Transverse colon (tissue), 4 donors: Measurements from ENCODE around the gene SLC25A51.

Source experiments
- EP300 ChIP-seq: sonication (generic); formaldehyde crosslinking; IDR thresholded peaks from one replicate; pipeline ENCODE4 v1.6.1; 2017; ENCODE audit warnings: antibody characterized with exemption, low read depth
- POLR2A ChIP-seq: fragments of 450-650 bp; IDR thresholded peaks from one replicate; pipeline ENCODE4 v1.6.1; 2016; ENCODE audit warnings: antibody characterized with exemption, mild to moderate bottlenecking, moderate library complexity
- POLR2AphosphoS5 ChIP-seq, 3 donors: sonication (generic); formaldehyde crosslinking; IDR thresholded peaks; one replicate each; pipeline ENCODE4 v1.6.1; 2016; ENCODE audit warnings: antibody characterized with exemption in 3 of 3
- TF ChIP-seq, protein P1 (sequence below), 5 experiments: fragments of 200-600 bp in 3 of 5; fragments of 450-650 bp in 2 of 5; sonication (generic) in 3 of 5; IDR thresholded peaks; 1 replicate in 2 of 5; 2 replicates in 3 of 5; pipeline ENCODE4 v1.5.1; 2016 to 2017; ENCODE audit warnings: antibody characterized with exemption in 5 of 5, inconsistent platforms in 3 of 5, mild to moderate bottlenecking in 2 of 5, moderate library complexity in 1 of 5

DNA sequence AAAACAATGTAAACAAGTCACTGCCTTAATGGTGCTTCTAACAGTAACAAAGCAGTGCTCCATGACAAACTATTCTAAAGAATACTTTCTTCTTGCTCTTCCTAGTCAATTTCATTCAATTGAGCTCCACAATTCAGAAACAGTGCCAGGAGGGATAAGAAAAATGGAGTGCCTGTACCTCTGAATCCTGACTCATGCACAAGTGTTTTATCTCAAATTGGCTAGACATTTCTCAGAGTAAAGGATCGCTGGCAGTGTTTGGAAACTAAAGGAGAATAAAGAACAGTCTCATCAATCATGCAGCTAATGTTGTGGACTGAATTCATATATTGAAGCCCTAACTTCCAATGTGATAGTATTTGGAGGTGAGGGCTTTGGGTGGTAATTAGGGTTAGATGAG lies 27.6 kb downstream of the SLC25A51 start:
- TF ChIP-seq, protein P1, sequence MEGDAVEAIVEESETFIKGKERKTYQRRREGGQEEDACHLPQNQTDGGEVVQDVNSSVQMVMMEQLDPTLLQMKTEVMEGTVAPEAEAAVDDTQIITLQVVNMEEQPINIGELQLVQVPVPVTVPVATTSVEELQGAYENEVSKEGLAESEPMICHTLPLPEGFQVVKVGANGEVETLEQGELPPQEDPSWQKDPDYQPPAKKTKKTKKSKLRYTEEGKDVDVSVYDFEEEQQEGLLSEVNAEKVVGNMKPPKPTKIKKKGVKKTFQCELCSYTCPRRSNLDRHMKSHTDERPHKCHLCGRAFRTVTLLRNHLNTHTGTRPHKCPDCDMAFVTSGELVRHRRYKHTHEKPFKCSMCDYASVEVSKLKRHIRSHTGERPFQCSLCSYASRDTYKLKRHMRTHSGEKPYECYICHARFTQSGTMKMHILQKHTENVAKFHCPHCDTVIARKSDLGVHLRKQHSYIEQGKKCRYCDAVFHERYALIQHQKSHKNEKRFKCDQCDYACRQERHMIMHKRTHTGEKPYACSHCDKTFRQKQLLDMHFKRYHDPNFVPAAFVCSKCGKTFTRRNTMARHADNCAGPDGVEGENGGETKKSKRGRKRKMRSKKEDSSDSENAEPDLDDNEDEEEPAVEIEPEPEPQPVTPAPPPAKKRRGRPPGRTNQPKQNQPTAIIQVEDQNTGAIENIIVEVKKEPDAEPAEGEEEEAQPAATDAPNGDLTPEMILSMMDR (IDR thresholded peaks at IDR 0.05) = no peak
- TF ChIP-seq POLR2A = no peak
- no peak for TF ChIP-seq POLR2AphosphoS5 (IDR thresholded peaks at IDR 0.05)
- TF ChIP-seq EP300 = no peak
